ENCODE measurements around the gene FAM110D. TPM values are rescaled to one million over a fixed set of nuclear protein-coding genes. Genes with fewer than 3 reads are reported as not detected.

Gene FAM110D
- total RNA-seq, 2 experiments from 2014 or later: not detected

GRCh38 chr1:26210147-26210870 lies 51.4 kb downstream of the FAM110D start:
- CTCF ChIA-PET: interaction anchor here (1.0 to 3.1 kb wide), 5 partner anchors 21 to 207 kb away, joined by 3 to 14 read pairs (median 3); partner anchors contain the start of genes CATSPER4 and CEP85
- peaks cover 11% of the 10 kb centered on the region for H3K27me3 Mint-ChIP-seq
- POLR2A ChIA-PET: no interaction called here
- no peaks in the 10 kb centered on the region for H3K36me3 Mint-ChIP-seq (ENCODE audit: low read depth)
- H3K4me3 Mint-ChIP-seq: no peak overlapping the region
- H3K27ac Mint-ChIP-seq: no peak overlapping the region
- no peak for DNase-seq
- no peaks in the 10 kb centered on the region for H3K9me3 Mint-ChIP-seq
- H3K4me1 Mint-ChIP-seq: no peaks in the 10 kb centered on the region

GRCh38 chr1:26212726-26213125 lies 53.8 kb downstream of the FAM110D start:
- Mint-ChIP-seq H3K27ac (no peak overlapping the region), H3K9me3 (no peaks in the 10 kb centered on the region), H3K4me3 (no peak overlapping the region), H3K36me3 (ENCODE audit: low read depth) (no peaks in the 10 kb centered on the region), H3K4me1 (no peaks in the 10 kb centered on the region), H3K27me3 (peaks cover 14% of the 10 kb centered on the region)
- no peak for DNase-seq
- POLR2A ChIA-PET: interaction anchor here (1.2 kb wide), 1 partner anchor 22 kb away, joined by 3 read pairs; no protein-coding TSS in a partner anchor
- CTCF ChIA-PET: interaction anchor here (1.4 to 3.1 kb wide), 4 partner anchors 8 to 204 kb away, joined by 5 to 9 read pairs (median 8); partner anchors contain the start of genes CEP85 and ZNF593

- Mint-ChIP-seq H3K4me1 (no peaks in the 10 kb centered on the region), H3K4me3 (no peak overlapping the region), H3K27ac (no peak overlapping the region), H3K36me3 (ENCODE audit: low read depth) (no peaks in the 10 kb centered on the region), H3K9me3 (no peaks in the 10 kb centered on the region), H3K27me3 (peaks cover 14% of the 10 kb centered on the region)
- ChIA-PET POLR2A (interaction anchor here (1.2 kb wide), 1 partner anchor 21 kb away, joined by 3 read pairs; no protein-coding TSS in a partner anchor), CTCF (interaction anchor here (0.7 to 3.1 kb wide), 5 partner anchors 9 to 1456 kb away, joined by 4 to 9 read pairs (median 7); partner anchors contain the start of genes CEP85 and ZNF593)
- no peak for DNase-seq
These were observed 54.5 kb downstream of the FAM110D start for GRCh38 chr1:26213335-26213905.

Other genes starting within 250 kb of the FAM110D start
- gene PAFAH2, start 161.0 kb upstream of the FAM110D start, total RNA-seq: 10 to 100 TPM in 1 of 2 experiments, 1 to 10 TPM in 1; 9.4 to 10.1 TPM
- not detected for gene EXTL1, start 137.3 kb upstream of the FAM110D start, total RNA-seq
- gene SLC30A2, start 113.0 kb upstream of the FAM110D start, total RNA-seq: not detected
- under 1 TPM; 0.25 to 0.33 TPM for gene TRIM63, start 91.4 kb upstream of the FAM110D start, total RNA-seq
- gene PDIK1L, start 47.3 kb upstream of the FAM110D start, total RNA-seq: 10 to 100 TPM; 21.3 to 22.7 TPM
- gene C1orf232, start 9.9 kb downstream of the FAM110D start, total RNA-seq: not detected
- gene ZNF593, start 10.8 kb downstream of the FAM110D start, total RNA-seq: 10 to 100 TPM; 20.3 to 22.9 TPM
- gene ZNF593OS, start 12.8 kb downstream of the FAM110D start, total RNA-seq: not detected
- gene CNKSR1, start 18.4 kb downstream of the FAM110D start, total RNA-seq: 1 to 10 TPM; 1.8 to 5.3 TPM
- not detected for gene CATSPER4, start 31.5 kb downstream of the FAM110D start, total RNA-seq
- 10 to 100 TPM; 35.5 to 37.7 TPM for gene CEP85, start 75.1 kb downstream of the FAM110D start, total RNA-seq
- gene SH3BGRL3, start 121.0 kb downstream of the FAM110D start, total RNA-seq: 100 to 1,000 TPM; 662 to 665 TPM
- gene UBXN11, start 147.6 kb downstream of the FAM110D start, total RNA-seq: 10 to 100 TPM; 46.9 to 49.9 TPM
- 1,000 to 10,000 TPM; 1,572 to 1,591 TPM for gene CD52, start 158.9 kb downstream of the FAM110D start, total RNA-seq
- 1 to 10 TPM; 1.9 to 4.3 TPM for gene CRYBG2, start 195.1 kb downstream of the FAM110D start, total RNA-seq
- under 1 TPM in 1 of 2 experiments, not detected in 1; 0.18 TPM for gene ZNF683, start 213.7 kb downstream of the FAM110D start, total RNA-seq

Measured in activated CD4-positive, alpha-beta memory T cell treated with anti-CD3 and anti-CD28 coated beads, Interleukin-2, amount 10 ng/mL, durations not matched to agents 7 days and 5 days (primary cell).